Measurements from ENCODE around the gene ZBTB38. TPM values are rescaled to one million over a fixed set of nuclear protein-coding genes. Genes with fewer than 3 reads are reported as not detected.
A peak's percentile ranks its signal among the peaks of the same experiment; 100 is the strongest.

Gene ZBTB38, protein sequence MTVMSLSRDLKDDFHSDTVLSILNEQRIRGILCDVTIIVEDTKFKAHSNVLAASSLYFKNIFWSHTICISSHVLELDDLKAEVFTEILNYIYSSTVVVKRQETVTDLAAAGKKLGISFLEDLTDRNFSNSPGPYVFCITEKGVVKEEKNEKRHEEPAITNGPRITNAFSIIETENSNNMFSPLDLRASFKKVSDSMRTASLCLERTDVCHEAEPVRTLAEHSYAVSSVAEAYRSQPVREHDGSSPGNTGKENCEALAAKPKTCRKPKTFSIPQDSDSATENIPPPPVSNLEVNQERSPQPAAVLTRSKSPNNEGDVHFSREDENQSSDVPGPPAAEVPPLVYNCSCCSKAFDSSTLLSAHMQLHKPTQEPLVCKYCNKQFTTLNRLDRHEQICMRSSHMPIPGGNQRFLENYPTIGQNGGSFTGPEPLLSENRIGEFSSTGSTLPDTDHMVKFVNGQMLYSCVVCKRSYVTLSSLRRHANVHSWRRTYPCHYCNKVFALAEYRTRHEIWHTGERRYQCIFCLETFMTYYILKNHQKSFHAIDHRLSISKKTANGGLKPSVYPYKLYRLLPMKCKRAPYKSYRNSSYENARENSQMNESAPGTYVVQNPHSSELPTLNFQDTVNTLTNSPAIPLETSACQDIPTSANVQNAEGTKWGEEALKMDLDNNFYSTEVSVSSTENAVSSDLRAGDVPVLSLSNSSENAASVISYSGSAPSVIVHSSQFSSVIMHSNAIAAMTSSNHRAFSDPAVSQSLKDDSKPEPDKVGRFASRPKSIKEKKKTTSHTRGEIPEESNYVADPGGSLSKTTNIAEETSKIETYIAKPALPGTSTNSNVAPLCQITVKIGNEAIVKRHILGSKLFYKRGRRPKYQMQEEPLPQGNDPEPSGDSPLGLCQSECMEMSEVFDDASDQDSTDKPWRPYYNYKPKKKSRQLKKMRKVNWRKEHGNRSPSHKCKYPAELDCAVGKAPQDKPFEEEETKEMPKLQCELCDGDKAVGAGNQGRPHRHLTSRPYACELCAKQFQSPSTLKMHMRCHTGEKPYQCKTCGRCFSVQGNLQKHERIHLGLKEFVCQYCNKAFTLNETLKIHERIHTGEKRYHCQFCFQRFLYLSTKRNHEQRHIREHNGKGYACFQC (N-terminal part only)
- 45.6 TPM for polyA plus RNA-seq (2012; ENCODE audit: insufficient read depth, insufficient read length, low read depth)

DNA sequence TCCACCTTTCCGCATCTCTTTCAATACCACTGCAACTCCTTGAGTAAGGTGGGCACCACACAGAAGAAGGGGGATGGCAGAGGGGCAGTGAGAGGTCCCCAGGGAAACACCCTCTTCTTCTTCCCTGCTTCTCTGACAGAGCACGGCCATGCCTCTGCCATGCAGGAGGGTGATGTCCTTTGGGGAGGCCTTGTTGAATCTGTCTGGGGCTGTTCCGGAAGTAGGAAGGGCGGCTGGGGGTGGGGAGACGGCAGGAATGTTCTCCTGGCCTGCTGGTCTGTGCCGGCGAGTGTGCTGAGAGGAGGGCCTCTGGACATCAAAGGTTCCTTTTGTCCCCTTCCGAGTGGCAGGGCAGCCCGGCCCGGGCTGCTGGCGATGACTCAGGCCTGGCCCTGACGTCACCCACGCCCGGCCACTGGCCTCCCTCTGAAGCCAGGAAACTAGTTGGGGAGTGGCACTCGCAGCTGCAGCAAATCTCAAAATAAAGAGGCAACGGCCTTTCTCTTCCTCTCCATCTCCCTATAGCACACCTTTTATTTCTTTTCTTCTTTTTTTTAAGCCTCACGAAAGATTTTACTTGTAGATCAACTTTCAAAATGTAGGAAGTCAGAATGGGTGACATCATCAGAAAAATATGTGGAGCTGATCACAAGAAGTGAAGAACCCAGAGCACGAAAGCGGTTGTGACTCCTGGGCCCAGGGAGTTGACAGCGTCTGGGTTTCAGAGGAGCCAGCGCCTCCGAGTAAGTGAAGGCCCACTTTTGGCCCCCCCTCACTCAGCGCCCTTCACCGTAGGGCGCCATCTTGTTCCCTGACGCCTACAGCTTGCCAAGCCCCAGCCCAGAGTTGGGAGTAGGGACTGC, at the start of gene ZBTB38:
TSS of gene ZBTB38 (plus strand) at position 443 of the 863 bp plus-strand sequence. CDS start 73,885 bp downstream, outside the sequence.
- TF ChIP-seq, protein P1, sequence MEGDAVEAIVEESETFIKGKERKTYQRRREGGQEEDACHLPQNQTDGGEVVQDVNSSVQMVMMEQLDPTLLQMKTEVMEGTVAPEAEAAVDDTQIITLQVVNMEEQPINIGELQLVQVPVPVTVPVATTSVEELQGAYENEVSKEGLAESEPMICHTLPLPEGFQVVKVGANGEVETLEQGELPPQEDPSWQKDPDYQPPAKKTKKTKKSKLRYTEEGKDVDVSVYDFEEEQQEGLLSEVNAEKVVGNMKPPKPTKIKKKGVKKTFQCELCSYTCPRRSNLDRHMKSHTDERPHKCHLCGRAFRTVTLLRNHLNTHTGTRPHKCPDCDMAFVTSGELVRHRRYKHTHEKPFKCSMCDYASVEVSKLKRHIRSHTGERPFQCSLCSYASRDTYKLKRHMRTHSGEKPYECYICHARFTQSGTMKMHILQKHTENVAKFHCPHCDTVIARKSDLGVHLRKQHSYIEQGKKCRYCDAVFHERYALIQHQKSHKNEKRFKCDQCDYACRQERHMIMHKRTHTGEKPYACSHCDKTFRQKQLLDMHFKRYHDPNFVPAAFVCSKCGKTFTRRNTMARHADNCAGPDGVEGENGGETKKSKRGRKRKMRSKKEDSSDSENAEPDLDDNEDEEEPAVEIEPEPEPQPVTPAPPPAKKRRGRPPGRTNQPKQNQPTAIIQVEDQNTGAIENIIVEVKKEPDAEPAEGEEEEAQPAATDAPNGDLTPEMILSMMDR (IDR thresholded peaks at IDR 0.05; ENCODE audit: low read depth, low read length), result no peak
- H3K9me3 ChIP-seq, result no peaks in the 10 kb centered on the region
- DNase-seq, result peak; percentile 70
- no peak within 1 kb of the TSS for H3K4me3 ChIP-seq (ENCODE audit: low read depth, low read length)
- H3K36me3 ChIP-seq, result no peaks in the 10 kb centered on the region
- H3K27me3 ChIP-seq, result no peaks in the 10 kb centered on the region
- H3K4me1 ChIP-seq, result peaks cover 7% of the 10 kb centered on the region; the same call in 1 of the 2 replicates

DNA sequence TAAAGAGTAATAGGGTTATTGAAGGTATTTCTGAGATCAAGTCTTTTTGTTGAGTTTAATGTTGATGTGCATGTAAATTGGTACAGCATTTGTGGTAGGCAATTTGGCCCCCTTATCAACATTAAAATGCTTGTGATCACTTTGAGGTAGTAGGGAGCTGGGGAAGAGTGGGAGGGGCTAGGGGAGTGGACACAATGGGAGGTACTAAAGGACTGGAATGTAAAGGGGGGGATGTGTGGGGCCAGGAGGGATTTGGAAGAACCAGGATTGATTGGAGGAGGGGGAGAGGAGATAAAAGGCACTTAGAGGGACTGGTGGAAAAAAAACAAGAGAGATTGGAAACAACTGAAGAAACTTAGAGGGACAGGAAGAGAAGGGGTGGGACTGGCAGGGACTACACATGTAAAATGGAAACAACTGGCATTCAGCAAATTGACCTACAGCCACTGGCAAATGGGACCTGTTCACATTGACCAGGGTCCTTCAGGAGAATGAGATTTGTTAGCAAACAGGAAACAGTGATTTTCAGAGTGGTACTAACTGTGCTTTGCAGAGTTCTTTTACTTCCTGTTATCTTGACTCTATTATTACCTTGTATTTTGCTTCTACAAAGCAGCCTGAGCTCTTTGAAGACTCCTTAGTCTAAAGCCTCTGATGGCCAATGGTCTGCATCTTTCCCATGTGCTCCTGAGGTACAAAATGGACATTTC, 47.8 kb upstream of the ZBTB38 start:
- H3K4me1 ChIP-seq, result no peaks in the 10 kb centered on the region
- H3K27me3 ChIP-seq, result no peaks in the 10 kb centered on the region
- H3K4me3 ChIP-seq (ENCODE audit: low read depth, low read length), result no peak overlapping the region
- TF ChIP-seq, protein P1 (IDR thresholded peaks at IDR 0.05; ENCODE audit: low read depth, low read length), result no peak
- DNase-seq, result no peak
- no peaks in the 10 kb centered on the region for H3K36me3 ChIP-seq
- H3K9me3 ChIP-seq, result no peaks in the 10 kb centered on the region

DNA sequence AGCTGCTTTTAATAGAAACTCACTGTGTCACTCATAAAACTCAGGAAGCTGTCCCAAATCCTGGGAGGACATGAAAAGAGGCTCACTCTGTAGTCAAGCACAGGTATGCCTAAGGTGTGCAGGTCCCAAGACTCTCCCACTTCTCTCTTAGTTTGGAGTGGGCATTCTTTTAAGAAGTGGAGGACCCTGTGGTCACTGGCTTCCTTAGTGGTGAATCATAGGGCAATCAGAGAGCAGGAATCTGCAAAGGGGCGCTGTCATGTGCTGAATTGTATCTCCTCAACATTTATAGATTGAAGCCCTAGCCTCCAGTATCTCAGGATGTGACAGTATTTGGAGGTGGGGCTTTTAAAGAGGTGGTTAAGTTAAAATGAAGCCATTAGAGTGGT, 47.2 kb upstream of the ZBTB38 start:
- TF ChIP-seq, protein P1 (IDR thresholded peaks at IDR 0.05; ENCODE audit: low read depth, low read length), result no peak
- no peaks in the 10 kb centered on the region for H3K9me3 ChIP-seq
- DNase-seq, result no peak
- H3K27me3 ChIP-seq, result no peaks in the 10 kb centered on the region
- no peak overlapping the region for H3K4me3 ChIP-seq (ENCODE audit: low read depth, low read length)
- no peaks in the 10 kb centered on the region for H3K36me3 ChIP-seq
- no peaks in the 10 kb centered on the region for H3K4me1 ChIP-seq

DNA sequence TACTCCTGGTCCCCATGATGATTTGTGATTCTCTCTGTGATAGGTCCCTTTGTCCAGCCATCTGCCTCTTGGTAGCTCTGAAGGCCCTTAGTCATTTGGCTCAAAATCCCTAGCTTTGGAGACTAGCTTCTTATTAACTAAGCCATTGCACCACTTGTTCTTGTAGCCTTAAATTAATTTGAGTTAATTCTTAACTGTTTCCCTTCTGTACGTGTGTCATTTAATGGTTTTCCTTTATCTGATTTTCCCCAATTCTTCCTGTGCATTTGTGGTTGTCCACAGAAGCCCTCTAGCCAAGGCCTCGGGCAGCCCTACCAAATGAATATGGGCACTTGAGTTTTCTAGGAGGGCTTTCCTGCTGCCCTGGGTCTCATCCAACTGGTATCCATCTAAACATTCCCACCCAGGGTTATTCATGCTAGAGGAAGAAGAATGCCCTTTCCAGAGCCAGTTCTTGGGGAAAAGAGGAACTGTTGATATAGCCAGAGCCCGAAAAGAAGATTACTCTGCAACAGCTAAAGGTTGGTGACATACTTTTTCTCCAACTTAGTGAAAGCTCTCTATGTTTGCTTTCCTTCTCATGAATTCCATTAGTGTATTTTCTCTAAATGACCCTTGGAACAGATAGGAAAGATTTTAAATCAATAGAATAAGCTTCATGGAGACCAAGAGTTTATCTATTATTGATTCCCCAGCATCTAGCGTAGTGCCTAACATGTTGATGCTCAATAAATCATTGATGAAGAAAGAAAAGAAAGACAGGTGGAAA, 44.2 kb upstream of the ZBTB38 start:
- TF ChIP-seq, protein P1 (IDR thresholded peaks at IDR 0.05; ENCODE audit: low read depth, low read length), result no peak
- Histone ChIP-seq H3K36me3 (no peaks in the 10 kb centered on the region), H3K9me3 (no peaks in the 10 kb centered on the region), H3K4me3 (ENCODE audit: low read depth, low read length) (no peak overlapping the region), H3K27me3 (no peaks in the 10 kb centered on the region), H3K4me1 (no peaks in the 10 kb centered on the region)
- no peak for DNase-seq
